Fibroblast of the aortic adventitia (primary cell): Measurements from ENCODE around the gene FCER2. TPM values are rescaled to one million over a fixed set of nuclear protein-coding genes. Genes with fewer than 3 reads are reported as not detected.

Experiments
- DNase-seq: peaks from one replicate; pipeline ENCODE4 v3.0.0-alpha.2; 2010; ENCODE audit warnings: low read depth
- H3K4me3 ChIP-seq: 2 replicates; pipeline ENCODE4 v1.5.1; 2011; ENCODE audit warnings: low read depth, mild to moderate bottlenecking, control low read depth, low read length, moderate library complexity
- total RNA-seq: library from RNA; depleted of rRNA; stranded (reverse); fragments of >200 nt; gene quantifications from 2 replicates; pipeline ENCODE4 v1.2.3, GENCODE V29; 2012; ENCODE audit warnings: low replicate concordance
- TF ChIP-seq, protein P1 (sequence below): IDR thresholded peaks from 2 replicates; pipeline ENCODE4 v1.5.1; 2011; ENCODE audit warnings: mild to moderate bottlenecking, low read length, control low read depth, inconsistent platforms; ENCODE audit not compliant: insufficient read depth

Gene FCER2
- total RNA-seq, 1 donor, result not detected

DNA sequence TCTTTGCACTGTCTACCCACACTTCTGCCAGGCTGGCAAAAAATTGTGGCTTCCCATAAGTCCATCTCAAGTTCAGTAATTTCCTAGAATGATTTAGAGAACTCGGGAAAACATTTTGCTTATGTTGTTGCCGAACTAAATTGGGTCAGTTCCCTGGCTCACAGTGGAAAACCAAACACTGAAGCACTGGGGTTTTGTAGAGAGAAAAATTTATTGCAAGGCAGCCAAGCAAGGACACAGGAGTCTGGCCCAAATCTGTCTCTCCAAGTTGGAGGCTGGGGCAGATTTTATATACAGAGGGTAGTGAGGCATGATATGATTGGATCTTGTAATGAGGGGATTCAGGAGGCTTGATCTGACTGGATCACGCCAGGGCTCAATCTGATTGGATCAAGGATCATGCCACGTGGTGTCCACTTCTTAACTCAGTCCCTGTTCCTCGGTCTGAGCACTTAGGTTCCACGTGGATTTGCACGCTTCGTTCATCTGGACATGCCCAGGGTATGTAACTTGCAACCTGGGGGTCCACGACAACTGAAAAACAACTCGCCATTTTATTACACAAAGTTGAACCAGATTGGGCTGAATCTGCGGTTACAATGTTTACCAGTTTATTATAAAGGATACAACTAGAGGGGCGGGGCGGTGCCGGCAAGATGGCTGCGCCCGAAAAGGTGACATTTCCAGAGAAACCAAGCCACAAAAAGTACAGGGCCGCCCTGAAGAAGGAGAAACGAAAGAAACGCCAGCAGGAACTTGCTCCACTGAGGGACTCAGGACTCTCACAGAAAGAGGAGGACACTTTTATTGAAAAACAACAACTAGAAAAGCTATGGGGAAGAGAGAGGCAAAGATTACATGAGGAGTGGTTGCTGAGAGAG is 38.1 kb upstream of the FCER2 start:
- TF ChIP-seq, protein P1, sequence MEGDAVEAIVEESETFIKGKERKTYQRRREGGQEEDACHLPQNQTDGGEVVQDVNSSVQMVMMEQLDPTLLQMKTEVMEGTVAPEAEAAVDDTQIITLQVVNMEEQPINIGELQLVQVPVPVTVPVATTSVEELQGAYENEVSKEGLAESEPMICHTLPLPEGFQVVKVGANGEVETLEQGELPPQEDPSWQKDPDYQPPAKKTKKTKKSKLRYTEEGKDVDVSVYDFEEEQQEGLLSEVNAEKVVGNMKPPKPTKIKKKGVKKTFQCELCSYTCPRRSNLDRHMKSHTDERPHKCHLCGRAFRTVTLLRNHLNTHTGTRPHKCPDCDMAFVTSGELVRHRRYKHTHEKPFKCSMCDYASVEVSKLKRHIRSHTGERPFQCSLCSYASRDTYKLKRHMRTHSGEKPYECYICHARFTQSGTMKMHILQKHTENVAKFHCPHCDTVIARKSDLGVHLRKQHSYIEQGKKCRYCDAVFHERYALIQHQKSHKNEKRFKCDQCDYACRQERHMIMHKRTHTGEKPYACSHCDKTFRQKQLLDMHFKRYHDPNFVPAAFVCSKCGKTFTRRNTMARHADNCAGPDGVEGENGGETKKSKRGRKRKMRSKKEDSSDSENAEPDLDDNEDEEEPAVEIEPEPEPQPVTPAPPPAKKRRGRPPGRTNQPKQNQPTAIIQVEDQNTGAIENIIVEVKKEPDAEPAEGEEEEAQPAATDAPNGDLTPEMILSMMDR, result no peak
- H3K4me3 ChIP-seq, result no peak overlapping the region
- no peak for DNase-seq

DNA sequence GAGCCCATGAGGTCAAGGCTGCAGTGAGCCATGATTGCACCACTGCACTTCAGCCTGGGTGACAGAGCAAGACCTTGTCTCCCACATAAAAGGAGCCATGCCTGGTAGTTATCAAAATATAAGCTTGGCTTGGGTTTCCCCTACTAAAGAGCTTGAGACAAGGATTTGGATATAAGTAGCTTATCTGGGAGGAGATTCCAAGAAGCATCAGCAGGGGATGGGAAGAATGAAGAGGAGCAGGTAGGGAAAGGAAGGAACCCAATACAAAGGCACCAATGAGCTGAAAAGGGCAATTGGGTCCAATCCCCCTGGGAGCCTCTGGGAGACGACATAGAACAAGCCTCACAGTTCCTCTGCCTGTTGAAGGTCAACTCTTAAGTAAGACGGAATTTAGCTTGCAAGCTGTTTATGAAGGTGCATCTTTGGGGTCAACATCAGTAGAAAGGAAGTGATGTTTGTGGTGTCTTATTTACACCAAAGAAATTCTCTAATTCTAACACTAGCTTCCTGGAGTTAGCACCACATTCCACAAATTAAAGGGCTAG is 37.4 kb upstream of the FCER2 start:
- DNase-seq, result no peak

DNA sequence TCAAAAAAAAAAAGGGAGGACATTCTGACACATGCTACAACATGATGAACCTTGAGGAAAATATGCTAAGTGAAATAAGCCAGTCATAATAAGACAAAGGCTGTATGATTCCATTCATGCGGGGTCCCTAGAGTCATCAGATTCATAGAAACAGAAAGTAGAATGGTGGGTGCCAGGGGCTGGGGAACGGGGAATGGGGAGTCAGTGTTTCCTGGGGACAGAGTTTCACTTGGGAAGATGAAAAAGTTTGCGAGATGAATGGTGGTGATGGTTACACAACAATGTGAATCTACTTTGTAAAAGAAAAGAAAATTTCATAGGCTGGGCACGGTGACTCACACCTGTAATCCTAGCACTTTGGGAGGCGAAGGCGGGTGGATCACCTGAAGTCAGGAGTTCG is 36.1 kb upstream of the FCER2 start:
- TF ChIP-seq, protein P1, result no peak
- DNase-seq, result no peak

More for the DNA sequence above, 37.4 kb upstream of the FCER2 start:
- TF ChIP-seq, protein P1, result no peak
- no peak overlapping the region for H3K4me3 ChIP-seq

DNA sequence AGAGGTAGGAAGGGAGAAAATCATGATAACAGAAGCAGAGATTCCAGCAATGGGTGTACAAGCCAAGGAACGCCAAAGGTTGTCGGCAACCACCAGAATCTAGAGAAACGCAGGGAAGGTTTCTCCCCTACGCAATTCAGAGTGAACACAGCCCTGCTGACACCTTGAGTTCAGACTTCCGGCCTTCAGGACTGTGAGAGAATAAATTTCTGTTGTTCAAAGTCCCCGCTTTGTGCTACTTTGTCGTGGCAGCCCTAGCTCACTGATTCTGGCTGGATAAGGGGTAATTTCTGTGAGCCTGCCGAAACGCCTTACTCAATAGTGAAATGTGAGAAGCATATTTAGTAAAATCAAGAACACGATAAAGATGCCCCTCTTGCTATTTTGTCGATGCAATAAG is 35.3 kb upstream of the FCER2 start:
- DNase-seq, result no peak
- no peak overlapping the region for H3K4me3 ChIP-seq
- TF ChIP-seq, protein P1, result no peak

More for the DNA sequence above, 36.1 kb upstream of the FCER2 start:
- H3K4me3 ChIP-seq, result no peak overlapping the region

DNA sequence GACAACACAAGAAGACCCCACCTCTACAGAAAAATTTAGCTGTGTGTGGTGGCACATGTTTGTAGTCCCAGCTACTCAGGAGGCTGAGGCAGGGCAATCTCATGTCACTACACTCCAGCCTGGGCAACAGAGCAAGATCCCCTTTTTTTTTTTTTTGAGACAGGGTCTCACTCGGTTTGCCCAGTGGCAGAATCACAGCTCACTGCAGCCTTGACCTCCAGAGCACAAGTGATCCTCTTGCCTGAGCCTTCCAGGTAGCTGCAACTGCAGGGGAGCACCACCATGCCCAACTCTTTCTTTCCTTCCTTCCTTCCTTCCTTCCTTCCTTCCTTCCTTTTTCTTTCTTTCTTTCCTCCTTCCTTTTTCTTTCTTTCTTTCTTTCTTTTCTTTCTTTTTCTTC is 34.2 kb upstream of the FCER2 start:
- TF ChIP-seq, protein P1, result no peak
- H3K4me3 ChIP-seq, result no peak overlapping the region

DNA sequence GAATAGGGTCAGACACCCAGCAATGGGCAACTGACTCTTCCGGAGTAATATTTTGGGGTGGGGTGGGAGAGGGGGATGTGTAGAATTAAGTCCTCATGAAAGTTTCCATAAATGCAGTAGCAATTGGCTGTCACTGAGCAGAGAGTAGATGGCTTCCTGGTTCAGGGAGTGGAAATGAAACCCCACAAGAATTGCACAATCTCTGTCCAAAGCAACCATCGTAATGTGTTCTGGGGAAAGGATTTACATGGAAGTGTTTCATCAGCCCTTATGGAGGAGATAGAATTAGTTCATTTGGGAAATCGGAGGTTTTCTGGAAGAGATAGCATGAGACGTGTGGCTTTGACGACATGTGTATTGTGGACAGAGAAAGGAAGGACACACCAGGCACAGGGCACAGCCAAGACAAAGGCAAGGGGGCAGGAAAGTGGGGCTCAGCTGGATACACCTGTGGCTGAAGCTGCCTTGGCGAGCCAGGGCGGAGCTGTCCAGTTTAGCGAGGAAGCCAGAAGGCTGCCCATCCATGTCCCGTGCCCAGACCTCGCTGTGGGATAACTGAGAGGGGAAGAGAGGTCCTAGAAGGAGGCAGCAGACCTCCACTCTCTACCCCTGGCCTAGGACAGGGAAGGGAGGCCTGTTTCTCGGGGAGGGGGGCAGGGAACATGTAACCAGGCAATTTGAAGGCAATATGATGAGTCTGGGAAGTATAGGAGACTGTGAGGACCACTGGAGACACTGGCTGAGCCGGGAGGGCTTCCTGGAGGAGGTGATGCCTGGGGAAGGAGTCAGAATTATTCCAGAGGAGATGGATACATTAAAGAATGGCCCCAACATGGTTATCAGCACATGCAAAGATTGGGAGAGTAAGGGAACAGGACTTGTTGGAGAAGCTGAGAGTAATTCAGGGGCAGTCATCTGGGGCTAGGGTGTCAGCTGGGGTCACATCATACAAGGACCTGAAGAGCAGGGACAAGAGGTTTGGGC is 32.6 kb upstream of the FCER2 start:
- TF ChIP-seq, protein P1, result no peak
- DNase-seq, result peak; percentile 21
- H3K4me3 ChIP-seq, result no peak overlapping the region

More for the DNA sequence above, 34.2 kb upstream of the FCER2 start:
- DNase-seq, result no peak
